GM21447 (cell line): Measurements from ENCODE around the gene MZT2A.
"Not testable (repeated sequence)": the region's sequence is repeated elsewhere in the genome, so short reads cannot be mapped to it uniquely, and the experiment has no call there.

ENCODE experiments used
- ATAC-seq: cut with Tn5 transposase; IDR thresholded peaks from one replicate; pipeline ENCODE4 v1.9.1; 2021; ENCODE audit not compliant: unreplicated experiment

MZT2A gene

GRCh38 chr2:131471624-131472023, 20.6 kb downstream of the MZT2A start:
- not testable (repeated sequence) for ATAC-seq

GRCh38 chr2:131470944-131471343, 21.3 kb downstream of the MZT2A start:
- not testable (repeated sequence) for ATAC-seq

- not testable (repeated sequence) for ATAC-seq
These were observed 24.5 kb downstream of the MZT2A start for GRCh38 chr2:131467722-131468121.

GRCh38 chr2:131454914-131455313, 37.3 kb downstream of the MZT2A start:
- ATAC-seq: not testable (repeated sequence)

DNA sequence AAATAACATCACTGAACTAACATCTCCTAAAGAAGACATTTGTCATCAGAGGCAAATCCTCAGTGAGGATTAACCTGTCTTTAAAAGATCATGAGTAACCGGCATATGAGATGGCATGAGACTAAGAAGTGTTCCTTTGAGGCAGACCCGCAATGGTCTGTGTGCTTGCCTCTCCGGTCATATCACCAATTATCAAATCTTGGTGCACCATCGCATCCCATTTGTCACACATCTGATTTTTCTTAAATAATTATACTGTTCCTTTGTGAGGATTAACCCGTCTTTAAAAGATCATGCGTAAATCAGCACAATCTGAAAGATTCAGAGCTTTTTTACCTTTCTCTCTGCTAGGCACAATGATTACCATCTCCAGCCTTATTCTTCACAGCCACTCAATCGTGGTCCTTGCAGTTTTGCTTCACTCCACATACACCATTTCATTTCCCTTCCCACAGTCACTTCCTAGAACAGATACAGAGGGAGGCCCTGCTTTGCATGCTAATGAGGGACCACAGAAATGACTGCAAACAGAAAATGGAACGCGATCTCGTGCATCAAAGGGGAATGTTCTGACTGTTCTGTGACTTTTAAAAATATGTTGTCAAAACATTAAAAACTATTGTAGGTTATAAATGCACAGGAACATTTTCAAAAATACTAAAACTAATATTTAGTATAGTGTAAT, 40.8 kb downstream of the MZT2A start:
- ATAC-seq: not testable (repeated sequence)

GRCh38 chr2:131447981-131448380, 44.2 kb downstream of the MZT2A start:
- ATAC-seq: not testable (repeated sequence)

- no peak for ATAC-seq
These were observed 46.3 kb downstream of the MZT2A start for GRCh38 chr2:131445896-131446295.

GRCh38 chr2:131445515-131445797, 46.7 kb downstream of the MZT2A start:
- not testable (repeated sequence) for ATAC-seq

GRCh38 chr2:131444736-131445514, 47.3 kb downstream of the MZT2A start:
- not testable (repeated sequence) for ATAC-seq

DNA sequence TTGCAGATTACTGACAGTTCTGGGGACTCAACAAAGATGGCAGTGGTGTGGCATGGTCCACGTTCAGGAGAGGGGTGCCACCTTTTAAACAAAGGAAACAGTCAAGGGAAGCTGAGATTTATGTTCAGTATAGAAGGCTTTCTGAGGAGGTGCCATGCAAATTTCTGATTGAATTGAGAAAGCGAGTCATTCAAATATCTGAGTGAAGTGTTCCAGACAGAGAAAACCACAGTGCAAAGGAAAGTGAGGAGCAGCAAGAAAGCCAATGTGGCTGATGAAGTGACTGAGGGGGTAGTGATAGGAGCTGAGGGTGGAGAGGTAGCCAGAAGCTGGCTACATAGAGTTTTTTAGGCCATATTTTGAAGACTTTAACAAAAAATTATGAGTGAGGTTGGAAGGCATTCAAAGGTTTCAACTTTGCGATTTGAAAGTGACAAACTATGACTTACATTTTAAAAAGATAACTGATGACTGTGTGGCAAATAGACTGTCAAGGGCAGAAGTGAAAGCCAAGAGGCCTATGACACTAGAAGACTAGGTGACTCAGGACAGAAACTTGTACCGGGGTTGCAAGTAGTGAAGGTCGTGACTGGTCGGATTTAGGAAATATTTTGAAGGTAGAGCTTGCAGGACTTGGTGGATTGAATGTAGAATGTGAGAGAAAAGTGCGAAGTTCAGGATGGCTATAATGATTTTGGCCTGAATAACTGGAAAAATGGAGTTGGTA, 51.3 kb downstream of the MZT2A start:
- peak; percentile 86 for ATAC-seq
